ENCODE measurements around the gene LRRFIP2. TPM values are rescaled to one million over a fixed set of nuclear protein-coding genes. Genes with fewer than 3 reads are reported as not detected.
"Not testable (repeated sequence)": the region's sequence is repeated elsewhere in the genome, so short reads cannot be mapped to it uniquely, and the experiment has no call there.

The LRRFIP2 gene
- 75.8 and 149 TPM in 2 replicates for total RNA-seq
- polyA plus RNA-seq: 80.5 and 83.7 TPM in 2 replicates
- 62.8 and 63.5 TPM in 2 replicates for polyA plus RNA-seq (2012)
- 6.7 and 11.2 TPM in 2 replicates for polyA minus RNA-seq (ENCODE audit: low replicate concordance)

GRCh38 chr3:37174532-37175126, at the start of gene LRRFIP2:
LRRFIP2 (minus strand) TSS chr3:37174582; CDS start chr3:37148983, 25,599 bp downstream.
- DNase-seq (ENCODE audit: low read depth in 2 of 2): peak; percentile 70 to 90
- Histone ChIP-seq H4K20me1 (ENCODE audit: control insufficient read depth, extremely low read depth, insufficient read depth, low read length) (no peaks in the 10 kb centered on the region), H3K4me1 (ENCODE audit: control insufficient read depth, extremely low read depth, insufficient read depth, low read length) (peaks cover 10% of the 10 kb centered on the region), H3K36me3 (ENCODE audit: control insufficient read depth, insufficient read depth, low read length) (no peaks in the 10 kb centered on the region), H3K27ac (ENCODE audit: insufficient read depth, low read length) (peak within 1 kb of the TSS; percentile 97), H3K9me3 (ENCODE audit: control insufficient read depth, insufficient read depth, low read depth, low read length) (no peaks in the 10 kb centered on the region), H3K4me2 (ENCODE audit: extremely low read depth, insufficient read depth, low read length) (peak within 1 kb of the TSS; percentile 85), H3K27me3 (ENCODE audit: control insufficient read depth, insufficient read depth, low read length) (no peaks in the 10 kb centered on the region), H3K9ac (ENCODE audit: insufficient read depth, low read length) (peak within 1 kb of the TSS; percentile 92), H3K79me2 (ENCODE audit: control insufficient read depth, insufficient read depth, low read length) (peaks cover 95% of the 10 kb centered on the region), H3K4me3 (replicated peaks in 1 of 4; ENCODE audit: control extremely low read depth in 1 of 4, insufficient read depth in 1 of 4, low read depth in 3 of 4, low read length in 4 of 4) (peak within 1 kb of the TSS; percentile 94 to 97 (median 95)), H2AFZ (ENCODE audit: low read length) (no peak within 1 kb of the TSS)
- no peak for TF ChIP-seq CTCF (conservative IDR thresholded peaks at IDR 0.05 in 1 of 2, IDR thresholded peaks at IDR 0.05 in 1 of 2; ENCODE audit: low read depth in 1 of 2, low read length in 2 of 2)
- no peak for TF ChIP-seq EZH2 (IDR thresholded peaks at IDR 0.05; ENCODE audit: low read length, missing control alignments)

- DNase-seq (ENCODE audit: low read depth in 2 of 2): no peak
- Histone ChIP-seq H3K4me1 (ENCODE audit: control insufficient read depth, extremely low read depth, insufficient read depth, low read length) (peaks cover 4% of the 10 kb centered on the region), H3K4me3 (replicated peaks in 1 of 4; ENCODE audit: control extremely low read depth in 1 of 4, insufficient read depth in 1 of 4, low read depth in 3 of 4, low read length in 4 of 4) (no peak overlapping the region), H3K27me3 (ENCODE audit: control insufficient read depth, insufficient read depth, low read length) (peaks cover 7% of the 10 kb centered on the region), H3K9me3 (ENCODE audit: control insufficient read depth, insufficient read depth, low read depth, low read length) (no peaks in the 10 kb centered on the region), H3K27ac (ENCODE audit: insufficient read depth, low read length) (no peak overlapping the region), H3K9ac (ENCODE audit: insufficient read depth, low read length) (no peak overlapping the region), H3K36me3 (ENCODE audit: control insufficient read depth, insufficient read depth, low read length) (no peaks in the 10 kb centered on the region), H2AFZ (ENCODE audit: low read length) (no peak overlapping the region), H3K79me2 (ENCODE audit: control insufficient read depth, insufficient read depth, low read length) (no peaks in the 10 kb centered on the region), H4K20me1 (ENCODE audit: control insufficient read depth, extremely low read depth, insufficient read depth, low read length) (no peaks in the 10 kb centered on the region), H3K4me2 (ENCODE audit: extremely low read depth, insufficient read depth, low read length) (no peak overlapping the region)
- TF ChIP-seq CTCF (conservative IDR thresholded peaks at IDR 0.05 in 1 of 2, IDR thresholded peaks at IDR 0.05 in 1 of 2; ENCODE audit: low read depth in 1 of 2, low read length in 2 of 2): no peak
- no peak for TF ChIP-seq EZH2 (IDR thresholded peaks at IDR 0.05; ENCODE audit: low read length, missing control alignments)
Measured at GRCh38 chr3:37223576-37223975, 49.2 kb upstream of the LRRFIP2 start.

GRCh38 chr3:37223141-37223558, 48.8 kb upstream of the LRRFIP2 start:
- no peaks in the 10 kb centered on the region for H3K79me2 ChIP-seq (ENCODE audit: control insufficient read depth, insufficient read depth, low read length)
- no peaks in the 10 kb centered on the region for H3K36me3 ChIP-seq (ENCODE audit: control insufficient read depth, insufficient read depth, low read length)
- no peak overlapping the region for H3K27ac ChIP-seq (ENCODE audit: insufficient read depth, low read length)
- no peak overlapping the region for H3K4me3 ChIP-seq (replicated peaks in 1 of 4; ENCODE audit: control extremely low read depth in 1 of 4, insufficient read depth in 1 of 4, low read depth in 3 of 4, low read length in 4 of 4)
- H3K9me3 ChIP-seq (ENCODE audit: control insufficient read depth, insufficient read depth, low read depth, low read length): no peaks in the 10 kb centered on the region
- H2AFZ ChIP-seq (ENCODE audit: low read length): no peak overlapping the region
- H3K4me2 ChIP-seq (ENCODE audit: extremely low read depth, insufficient read depth, low read length): no peak overlapping the region
- TF ChIP-seq EZH2 (IDR thresholded peaks at IDR 0.05; ENCODE audit: low read length, missing control alignments) (no peak), CTCF (conservative IDR thresholded peaks at IDR 0.05 in 1 of 2, IDR thresholded peaks at IDR 0.05 in 1 of 2; ENCODE audit: low read depth in 1 of 2, low read length in 2 of 2) (no peak)
- H4K20me1 ChIP-seq (ENCODE audit: control insufficient read depth, extremely low read depth, insufficient read depth, low read length): no peaks in the 10 kb centered on the region
- no peak overlapping the region for H3K9ac ChIP-seq (ENCODE audit: insufficient read depth, low read length)
- H3K4me1 ChIP-seq (ENCODE audit: control insufficient read depth, extremely low read depth, insufficient read depth, low read length): peaks cover 4% of the 10 kb centered on the region
- DNase-seq (ENCODE audit: low read depth in 2 of 2): peak in 1 of 2 donors; percentile 15
- peaks cover 7% of the 10 kb centered on the region for H3K27me3 ChIP-seq (ENCODE audit: control insufficient read depth, insufficient read depth, low read length)

- H3K4me2 ChIP-seq (ENCODE audit: extremely low read depth, insufficient read depth, low read length); H2AFZ ChIP-seq (ENCODE audit: low read length); H3K36me3 ChIP-seq (ENCODE audit: control insufficient read depth, insufficient read depth, low read length); H3K9me3 ChIP-seq (ENCODE audit: control insufficient read depth, insufficient read depth, low read depth, low read length); H3K4me1 ChIP-seq (ENCODE audit: control insufficient read depth, extremely low read depth, insufficient read depth, low read length); DNase-seq (ENCODE audit: low read depth in 2 of 2); H3K4me3 ChIP-seq (replicated peaks in 1 of 4; ENCODE audit: control extremely low read depth in 1 of 4, insufficient read depth in 1 of 4, low read depth in 3 of 4, low read length in 4 of 4); H3K9ac ChIP-seq (ENCODE audit: insufficient read depth, low read length); H4K20me1 ChIP-seq (ENCODE audit: control insufficient read depth, extremely low read depth, insufficient read depth, low read length); H3K27me3 ChIP-seq (ENCODE audit: control insufficient read depth, insufficient read depth, low read length); H3K27ac ChIP-seq (ENCODE audit: insufficient read depth, low read length); H3K79me2 ChIP-seq (ENCODE audit: control insufficient read depth, insufficient read depth, low read length): not testable (repeated sequence)
Measured at GRCh38 chr3:37222542-37222941, 48.2 kb upstream of the LRRFIP2 start.

Data from fibroblast of lung (primary cell).